Activated T-helper 1 cell treated with anti-CD3 and anti-CD28 coated beads, Interleukin-12 subunit alpha, Interleukin-12 subunit beta, Interleukin-2, Interleukin-4 antibody, amounts not matched to agents 30 ng/mL and 10 ng/mL and 1 ng/mL, durations not matched to agents 14 hours and 24 hours and 36 hours (primary cell): ENCODE results near the gene TIGD3. TPM values are rescaled to one million over a fixed set of nuclear protein-coding genes. Genes with fewer than 3 reads are reported as not detected.

Experiments
- DNase-seq: peaks from one replicate; pipeline ENCODE4 v3.0.0; 2021; ENCODE audit warnings: low spot score
- H3K27ac Mint-ChIP-seq: one replicate; pipeline ENCODE4 v1.8.0; 2021; ENCODE audit warnings: mild to moderate bottlenecking, mixed read lengths
- H3K27me3 Mint-ChIP-seq: one replicate; pipeline ENCODE4 v1.8.0; 2022; ENCODE audit warnings: mild to moderate bottlenecking, moderate library complexity, mixed read lengths; ENCODE audit not compliant: insufficient read depth
- H3K36me3 Mint-ChIP-seq: one replicate; pipeline ENCODE4 v1.8.0; 2021; ENCODE audit warnings: low read depth, mixed read lengths
- H3K4me1 Mint-ChIP-seq: one replicate; pipeline ENCODE4 v1.8.0; 2021; ENCODE audit warnings: low read depth, mixed read lengths
- H3K4me3 Mint-ChIP-seq: one replicate; pipeline ENCODE4 v1.8.0; 2021; ENCODE audit warnings: mild to moderate bottlenecking, moderate library complexity, mixed read lengths
- H3K9me3 Mint-ChIP-seq: one replicate; pipeline ENCODE4 v1.8.0; 2021; ENCODE audit warnings: mixed read lengths
- intact Hi-C: fragments of 100-400 bp; cut with micrococcal nuclease; formaldehyde crosslinking; loops from one replicate; pipeline ENCODE4 v1.15.1; 2024
- total RNA-seq: library from RNA; stranded (reverse); gene quantifications from 2 replicates; pipeline ENCODE4 v1.2.3, GENCODE V29; 2022

The TIGD3 gene
- total RNA-seq, 1 donor from 2014 or later: 1.1 TPM

DNA sequence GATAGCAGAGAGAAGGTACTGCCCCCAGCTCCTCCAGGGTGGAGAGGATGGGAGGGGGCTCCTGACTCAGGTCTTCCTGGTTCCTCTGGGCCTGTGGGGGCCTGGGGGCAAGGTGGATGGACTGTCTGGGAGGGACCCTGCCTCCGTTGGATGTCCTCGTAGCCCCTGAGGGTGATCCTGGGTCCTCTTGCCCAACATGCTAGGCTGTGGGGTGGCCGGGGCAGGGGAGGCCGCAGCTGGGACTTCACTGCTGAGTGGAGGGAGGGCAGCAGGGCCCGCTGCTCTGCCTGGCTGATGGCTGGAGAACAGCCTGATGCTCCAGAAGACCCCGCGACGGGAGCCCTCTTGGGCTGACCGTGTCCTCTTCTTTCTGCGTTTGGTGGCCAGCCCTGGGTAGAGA, 45.3 kb downstream of the TIGD3 start:
- no peak overlapping the region for H3K4me3 Mint-ChIP-seq
- no peak overlapping the region for H3K27ac Mint-ChIP-seq
- H3K27me3 Mint-ChIP-seq: no peaks in the 10 kb centered on the region
- H3K9me3 Mint-ChIP-seq: no peaks in the 10 kb centered on the region
- H3K36me3 Mint-ChIP-seq: peaks cover 30% of the 10 kb centered on the region
- H3K4me1 Mint-ChIP-seq: peaks cover 6% of the 10 kb centered on the region
- intact Hi-C loops: no loop called here
- no peak for DNase-seq

DNA sequence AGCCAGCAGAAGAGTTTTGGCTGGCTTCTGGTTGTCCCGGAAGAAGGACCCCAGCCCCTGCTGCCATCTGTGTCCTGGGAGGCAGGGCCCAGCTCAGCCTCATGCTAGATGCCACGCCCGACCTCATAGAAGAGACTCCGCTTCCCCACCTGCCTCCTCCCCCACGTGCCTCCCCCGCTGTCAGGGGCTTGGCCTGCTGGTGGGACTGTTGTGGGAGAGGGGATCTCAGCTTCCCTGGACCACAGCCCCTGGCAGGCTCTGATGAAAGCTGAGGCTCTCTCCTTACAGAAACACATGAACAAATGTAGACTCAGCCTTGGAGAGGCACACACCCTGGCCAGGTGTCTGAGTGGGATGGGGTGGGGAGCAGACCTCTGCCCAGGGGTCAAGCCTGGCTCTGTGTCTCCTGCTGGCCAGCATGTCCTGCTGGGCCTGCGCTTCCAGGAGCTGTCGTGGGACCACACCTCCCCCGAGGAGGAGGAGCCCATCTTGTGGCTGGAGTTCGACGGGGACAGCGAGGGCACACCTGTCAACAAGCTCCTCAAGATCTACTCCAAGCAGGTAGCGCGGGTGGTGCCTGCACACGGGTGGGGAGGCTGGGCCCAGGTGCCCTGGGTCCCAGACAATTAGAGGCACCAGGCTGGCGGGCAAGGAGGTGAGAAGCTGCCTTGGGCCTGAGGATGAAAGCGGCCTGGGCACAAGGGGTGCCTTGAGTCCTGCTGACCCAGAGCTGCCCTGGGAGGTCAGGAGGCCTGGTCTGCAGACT, 45.9 kb downstream of the TIGD3 start:
- Mint-ChIP-seq H3K27ac (no peak overlapping the region), H3K36me3 (peaks cover 31% of the 10 kb centered on the region), H3K4me1 (peaks cover 6% of the 10 kb centered on the region), H3K27me3 (no peaks in the 10 kb centered on the region), H3K9me3 (no peaks in the 10 kb centered on the region), H3K4me3 (no peak overlapping the region)
- intact Hi-C loops: no loop called here
- no peak for DNase-seq

- intact Hi-C loops: no loop called here
- H3K27ac Mint-ChIP-seq: no peak overlapping the region
- H3K36me3 Mint-ChIP-seq: peaks cover 31% of the 10 kb centered on the region
- H3K4me1 Mint-ChIP-seq: peaks cover 6% of the 10 kb centered on the region
- H3K9me3 Mint-ChIP-seq: no peaks in the 10 kb centered on the region
- no peak overlapping the region for H3K4me3 Mint-ChIP-seq
- no peaks in the 10 kb centered on the region for H3K27me3 Mint-ChIP-seq
- DNase-seq: no peak
Measured at GRCh38 chr11:65401073-65401802, 46.7 kb downstream of the TIGD3 start.

GRCh38 chr11:65401803-65402248, 47.3 kb downstream of the TIGD3 start:
- peaks cover 6% of the 10 kb centered on the region for H3K4me1 Mint-ChIP-seq
- no peak overlapping the region for H3K27ac Mint-ChIP-seq
- H3K27me3 Mint-ChIP-seq: no peaks in the 10 kb centered on the region
- H3K4me3 Mint-ChIP-seq: no peak overlapping the region
- DNase-seq: no peak
- H3K9me3 Mint-ChIP-seq: no peaks in the 10 kb centered on the region
- intact Hi-C loops: no loop called here
- peaks cover 31% of the 10 kb centered on the region for H3K36me3 Mint-ChIP-seq

DNA sequence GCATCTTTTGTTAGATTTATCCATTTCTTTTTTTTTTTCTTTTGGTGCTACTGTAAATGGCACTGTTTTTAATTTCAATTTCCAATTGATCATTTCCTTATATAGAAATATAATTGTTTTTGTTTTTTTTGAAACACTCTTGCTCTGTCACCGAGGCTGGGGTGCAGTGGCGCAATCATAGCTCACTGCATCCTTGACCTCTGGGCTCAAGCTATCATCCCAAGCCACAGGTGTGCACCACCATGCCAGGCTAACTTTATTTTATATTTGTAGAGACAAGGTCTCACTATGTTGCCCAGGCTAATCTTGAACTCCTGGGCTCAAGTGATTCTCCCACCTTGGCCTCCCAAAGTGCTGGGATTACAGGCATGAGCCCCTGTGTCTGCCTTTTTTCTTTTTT, 48.2 kb downstream of the TIGD3 start:
- H3K27me3 Mint-ChIP-seq: no peaks in the 10 kb centered on the region
- no peaks in the 10 kb centered on the region for H3K9me3 Mint-ChIP-seq
- H3K36me3 Mint-ChIP-seq: peaks cover 25% of the 10 kb centered on the region
- intact Hi-C loops: no loop called here
- H3K4me3 Mint-ChIP-seq: no peak overlapping the region
- DNase-seq: no peak
- no peak overlapping the region for H3K27ac Mint-ChIP-seq
- peaks cover 6% of the 10 kb centered on the region for H3K4me1 Mint-ChIP-seq

DNA sequence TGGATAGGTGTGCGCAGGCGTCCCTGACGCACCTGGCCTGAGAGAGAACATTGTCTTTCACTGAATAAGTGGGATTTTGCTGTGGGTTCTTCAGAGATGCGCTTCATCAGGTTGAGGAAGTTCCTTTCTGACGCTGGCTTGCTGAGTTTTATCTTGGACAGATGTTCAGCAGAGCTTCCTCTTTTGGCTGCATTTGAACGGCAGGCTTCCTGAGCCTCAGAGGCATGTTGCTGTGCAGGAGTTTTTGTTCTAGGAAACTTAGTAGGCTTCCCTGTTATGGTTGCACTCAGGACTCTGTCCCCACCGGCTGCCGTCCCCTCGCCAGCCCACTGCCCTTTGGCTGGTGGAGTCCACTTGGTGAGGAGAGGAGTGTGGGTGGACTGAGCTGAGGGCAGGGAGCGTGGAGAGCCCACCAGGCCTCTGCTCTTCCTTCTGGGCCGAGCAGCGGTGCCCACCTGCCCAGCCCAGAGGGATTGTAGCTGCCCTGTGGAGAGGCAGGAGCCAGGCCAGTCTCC, 49.1 kb downstream of the TIGD3 start:
- peaks cover 21% of the 10 kb centered on the region for H3K36me3 Mint-ChIP-seq
- peak overlapping the region; percentile 33 for H3K4me3 Mint-ChIP-seq

DNA sequence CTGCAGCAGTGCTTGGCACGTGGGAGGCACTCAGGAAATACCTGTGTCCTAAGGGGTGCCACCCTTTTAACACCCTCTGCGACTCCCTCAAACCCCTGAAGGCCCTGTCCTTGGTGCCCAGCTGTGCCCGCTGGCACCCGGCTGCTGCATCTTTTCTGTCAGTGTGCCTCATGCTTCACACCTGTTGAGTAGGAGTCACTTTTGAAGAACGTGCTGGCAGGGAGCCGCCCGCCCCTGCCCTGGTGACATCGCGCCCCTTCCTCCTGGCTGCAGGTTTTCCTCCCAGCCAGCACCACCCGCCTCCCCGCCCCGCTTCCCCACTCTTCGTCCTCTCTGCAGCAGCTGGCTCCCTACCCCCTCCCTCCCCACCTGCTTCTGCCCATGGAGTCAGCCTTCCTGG, 49.7 kb downstream of the TIGD3 start:
- DNase-seq: no peak
- Mint-ChIP-seq H3K36me3 (peaks cover 22% of the 10 kb centered on the region), H3K9me3 (no peaks in the 10 kb centered on the region), H3K27me3 (no peaks in the 10 kb centered on the region), H3K4me3 (no peak overlapping the region), H3K4me1 (peaks cover 6% of the 10 kb centered on the region), H3K27ac (no peak overlapping the region)
- intact Hi-C loops: no loop called here

More for the DNA sequence above, 49.1 kb downstream of the TIGD3 start:
- Mint-ChIP-seq H3K4me1 (peaks cover 6% of the 10 kb centered on the region), H3K27ac (no peak overlapping the region), H3K9me3 (no peaks in the 10 kb centered on the region), H3K27me3 (no peaks in the 10 kb centered on the region)
- intact Hi-C loops: no loop called here
- no peak for DNase-seq

- Mint-ChIP-seq H3K27me3 (no peaks in the 10 kb centered on the region), H3K9me3 (no peaks in the 10 kb centered on the region), H3K4me1 (peaks cover 6% of the 10 kb centered on the region), H3K27ac (no peak overlapping the region), H3K4me3 (no peak overlapping the region), H3K36me3 (peaks cover 24% of the 10 kb centered on the region)
- intact Hi-C loops: no loop called here
- DNase-seq: no peak
Measured at GRCh38 chr11:65404638-65405339, 50.2 kb downstream of the TIGD3 start.

Other genes starting within 250 kb of the TIGD3 start
- 32.2 and 32.8 TPM in 2 replicates for gene TM7SF2, start 242.9 kb upstream of the TIGD3 start, total RNA-seq
- 20.8 and 22.1 TPM in 2 replicates for gene ZNHIT2, start 237.1 kb upstream of the TIGD3 start, total RNA-seq
- 1,004 and 1,020 TPM in 2 replicates for gene FAU, start 232.6 kb upstream of the TIGD3 start, total RNA-seq
- gene MRPL49, start 232.4 kb upstream of the TIGD3 start, total RNA-seq: 76.0 and 76.4 TPM in 2 replicates
- 42.3 and 45.8 TPM in 2 replicates for gene SYVN1, start 220.2 kb upstream of the TIGD3 start, total RNA-seq
- not detected in 2 replicates for gene SPDYC, start 184.5 kb upstream of the TIGD3 start, total RNA-seq
- 85.9 and 93.5 TPM in 2 replicates for gene CAPN1, start 172.8 kb upstream of the TIGD3 start, total RNA-seq
- 78.2 and 78.9 TPM in 2 replicates for gene POLA2, start 92.8 kb upstream of the TIGD3 start, total RNA-seq
- 1.6 and 2.7 TPM in 2 replicates for gene CDC42EP2, start 39.9 kb upstream of the TIGD3 start, total RNA-seq
- 84.5 and 93.1 TPM in 2 replicates for gene DPF2, start 20.9 kb upstream of the TIGD3 start, total RNA-seq
- 15.3 and 19.4 TPM in 2 replicates for gene SLC25A45, start 27.9 kb downstream of the TIGD3 start, total RNA-seq
- gene FRMD8, start 31.9 kb downstream of the TIGD3 start, total RNA-seq: 40.5 and 42.3 TPM in 2 replicates
- 507 and 517 TPM in 2 replicates for gene NEAT1, start 68.0 kb downstream of the TIGD3 start, total RNA-seq
- 5,323 and 5,421 TPM in 2 replicates for gene MALAT1, start 144.3 kb downstream of the TIGD3 start, total RNA-seq
- gene SCYL1, start 170.3 kb downstream of the TIGD3 start, total RNA-seq: 103 and 109 TPM in 2 replicates
- 97.9 and 103 TPM in 2 replicates for gene LTBP3, start 203.6 kb downstream of the TIGD3 start, total RNA-seq
- gene ZNRD2, start 215.7 kb downstream of the TIGD3 start, total RNA-seq: 94.6 and 96.9 TPM in 2 replicates
- gene FAM89B, start 217.8 kb downstream of the TIGD3 start, total RNA-seq: 50.4 and 50.6 TPM in 2 replicates
- gene EHBP1L1, start 221.3 kb downstream of the TIGD3 start, total RNA-seq: 168 and 178 TPM in 2 replicates
- gene KCNK7, start 241.0 kb downstream of the TIGD3 start, total RNA-seq: 1.6 and 2.0 TPM in 2 replicates